MV-4-11 (cell line): Measurements from ENCODE around the gene DHRS9.
A peak's percentile ranks its signal among the peaks of the same experiment; 100 is the strongest.
"Not testable (repeated sequence)": the region's sequence is repeated elsewhere in the genome, so short reads cannot be mapped to it uniquely, and the experiment has no call there.

Experiments
- DNase-seq: peaks from one replicate; lab custom pipeline; 2025; lab: John Stamatoyannopoulos, UW

DHRS9 gene

GRCh38 chr2:169069341-169069740, at the start of gene DHRS9:
TSS of gene DHRS9 (plus strand) at chr2:169069563. CDS start at chr2:169081582, 12,019 bp downstream.
- DNase-seq = peak; percentile 94

- DNase-seq = no peak
Observed at GRCh38 chr2:169023161-169023560, 46.2 kb upstream of the DHRS9 start.

- no peak for DNase-seq
Observed at GRCh38 chr2:169026056-169026455, 43.3 kb upstream of the DHRS9 start.

GRCh38 chr2:169027234-169027633, 42.1 kb upstream of the DHRS9 start:
- DNase-seq = no peak

DNA sequence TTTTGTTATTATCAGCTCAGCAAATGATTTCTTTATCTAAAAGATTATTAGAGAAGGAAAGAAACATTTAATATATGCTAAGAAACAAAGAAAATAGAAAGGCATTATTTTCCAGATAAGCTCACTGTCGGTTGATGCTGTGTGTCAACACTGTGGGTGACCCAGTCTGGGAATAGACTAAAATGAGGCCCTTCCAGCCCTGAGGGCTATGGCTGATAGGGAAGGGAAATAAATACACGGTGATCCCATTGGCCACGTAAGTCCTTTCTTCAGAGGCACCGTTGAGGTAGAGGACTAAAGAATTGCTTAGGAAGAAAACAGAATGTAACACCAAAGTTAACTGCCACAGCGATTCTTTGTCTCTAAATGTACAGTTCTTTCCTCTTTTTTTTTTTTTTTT, 40.0 kb upstream of the DHRS9 start:
- no peak for DNase-seq

DNA sequence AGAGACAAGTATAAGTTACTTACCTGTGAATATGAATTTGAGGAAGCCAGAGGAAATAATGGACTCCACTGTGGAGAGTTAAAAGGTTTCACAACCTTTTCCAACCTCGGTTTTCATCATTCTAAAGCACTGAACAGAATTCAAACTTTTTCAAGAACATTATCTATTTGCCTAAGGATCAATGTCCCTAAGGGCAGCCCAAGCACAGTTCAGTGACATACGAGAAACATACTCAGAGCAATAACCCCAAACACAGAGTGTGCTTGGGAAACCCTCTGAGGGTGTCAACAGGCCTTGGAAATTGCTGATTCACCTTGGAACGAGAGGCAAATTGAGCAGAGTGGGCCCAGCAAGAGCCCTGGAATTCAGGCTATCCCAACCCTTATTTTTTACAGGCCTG, 38.2 kb upstream of the DHRS9 start, which contains the start of gene ABCB11:
TSS of gene ABCB11 (minus strand) at position 123 of the 400 bp plus-strand sequence. CDS start 13,199 bp downstream, outside the sequence.
- no peak for DNase-seq

- DNase-seq = peak; percentile 63
Observed at GRCh38 chr2:169034256-169034655, 35.1 kb upstream of the DHRS9 start.

GRCh38 chr2:169034984-169035544, 34.3 kb upstream of the DHRS9 start:
- no peak for DNase-seq

DNA sequence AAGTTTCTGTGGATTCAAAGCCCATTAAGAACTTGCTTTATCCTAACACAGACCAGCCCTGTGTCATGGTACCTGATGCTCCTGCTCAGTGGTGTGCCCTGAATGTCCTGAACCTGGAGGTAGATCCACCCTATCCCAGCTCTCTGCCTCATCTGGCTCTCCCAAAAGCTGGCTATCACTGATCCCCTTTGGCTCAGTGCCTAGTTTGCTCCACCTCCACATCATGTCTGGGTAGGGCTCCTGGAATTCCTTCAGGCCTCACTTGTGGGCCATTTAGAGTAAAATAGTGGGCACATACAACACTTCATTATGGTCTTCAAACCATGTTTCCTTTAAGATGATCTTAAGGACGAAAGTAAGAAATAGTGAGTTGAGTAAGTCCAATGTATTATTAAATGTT, 33.5 kb upstream of the DHRS9 start:
- DNase-seq = no peak

- DNase-seq = peak; percentile 82
Observed at GRCh38 chr2:169036736-169037440, 32.5 kb upstream of the DHRS9 start.

DNA sequence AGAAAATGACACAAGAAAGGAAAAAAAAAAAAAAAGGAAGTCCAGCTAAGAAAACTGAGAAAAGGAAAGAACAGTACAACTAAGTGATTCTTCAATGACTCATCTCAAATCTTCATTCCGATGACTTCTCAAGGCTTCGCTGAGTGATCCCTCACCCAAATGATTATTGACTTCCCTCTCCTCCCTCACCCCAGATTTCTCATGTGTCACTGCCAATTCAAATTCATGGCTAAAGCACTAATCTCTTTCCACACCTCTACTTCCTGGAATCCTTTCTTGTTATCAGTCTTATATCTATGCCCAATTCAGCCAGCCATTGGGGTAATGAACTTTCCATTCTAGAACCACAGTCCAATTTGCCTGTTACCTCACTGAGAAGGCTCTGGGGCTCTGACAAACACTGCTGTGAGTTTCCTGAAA, 31.0 kb upstream of the DHRS9 start:
- peak; percentile 96 for DNase-seq

GRCh38 chr2:169039702-169040101, 29.7 kb upstream of the DHRS9 start:
- peak; percentile 93 for DNase-seq

GRCh38 chr2:169041594-169041993, 27.8 kb upstream of the DHRS9 start:
- no peak for DNase-seq

GRCh38 chr2:169042856-169043255, 26.5 kb upstream of the DHRS9 start:
- DNase-seq = no peak

DNA sequence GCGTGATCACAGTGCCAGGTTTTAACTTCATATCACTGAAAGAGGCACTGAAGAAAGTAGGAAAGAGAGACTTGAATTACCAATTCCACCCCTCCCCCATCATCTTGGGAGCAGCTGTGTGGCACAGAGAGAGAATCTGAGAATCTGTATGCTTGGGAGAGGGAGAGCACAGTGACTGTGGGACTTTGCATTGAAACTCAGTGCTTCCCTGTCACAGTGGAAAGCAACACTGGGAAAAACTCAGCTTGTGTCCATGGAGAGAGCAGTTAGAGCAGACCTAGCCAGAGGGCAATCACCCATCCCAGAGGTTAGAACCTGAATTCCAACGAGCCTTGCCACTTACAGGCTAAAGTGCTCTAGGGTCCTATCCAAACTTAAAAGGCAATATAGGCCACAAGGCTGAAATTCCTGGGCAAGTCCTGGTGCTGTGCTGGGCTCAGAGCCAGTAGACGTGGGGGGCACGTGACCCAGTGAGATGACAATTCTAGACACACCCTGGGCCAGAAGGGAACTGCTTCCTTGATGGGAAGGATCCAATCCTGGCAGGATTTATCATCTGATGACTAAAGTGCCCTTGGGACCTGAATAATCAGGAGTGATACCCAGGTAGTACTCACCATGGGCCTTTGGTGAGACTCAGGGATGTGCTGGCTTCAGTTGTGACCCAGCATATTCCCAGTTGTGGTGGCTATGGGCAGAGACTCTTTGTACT, 22.8 kb upstream of the DHRS9 start:
- no peak for DNase-seq

- peak; percentile 39 for DNase-seq
Observed at GRCh38 chr2:169047256-169048250, 21.8 kb upstream of the DHRS9 start.

- DNase-seq = no peak
Observed at GRCh38 chr2:169049142-169049541, 20.2 kb upstream of the DHRS9 start.

DNA sequence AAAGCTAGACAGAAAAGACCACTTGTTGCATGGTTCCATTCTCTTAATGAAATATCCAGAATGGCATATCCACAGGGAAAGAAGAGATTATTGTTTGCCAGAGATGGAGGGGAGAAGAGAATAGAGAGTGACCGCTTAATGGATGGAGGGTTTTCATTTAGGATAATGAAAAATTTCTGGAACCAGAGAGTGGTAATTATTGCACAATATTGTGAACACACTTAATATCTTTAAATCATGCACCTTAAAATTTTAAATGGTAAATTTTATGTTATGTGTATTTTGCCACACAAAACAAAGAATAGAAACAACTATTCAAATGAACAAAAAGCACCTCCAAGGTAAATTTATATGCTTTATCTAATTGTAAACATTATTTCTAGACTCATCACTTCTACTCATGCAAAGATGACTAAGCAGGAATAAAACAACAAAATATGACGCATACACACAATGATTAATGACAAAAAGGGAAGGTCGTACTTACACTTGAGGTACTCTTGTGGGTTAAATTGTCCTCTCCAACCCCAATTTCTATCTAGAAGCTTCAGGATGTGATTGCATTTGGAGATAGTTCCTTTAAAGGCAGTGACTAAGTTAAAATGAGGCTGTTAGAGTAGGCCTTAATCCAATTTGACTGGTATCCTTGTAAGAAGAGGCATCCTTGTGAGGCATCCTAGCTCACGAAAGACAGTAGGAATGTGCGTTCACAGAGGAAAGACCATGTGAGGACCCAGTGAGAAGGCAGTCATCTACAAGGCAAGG, 18.7 kb upstream of the DHRS9 start:
- no peak for DNase-seq

- DNase-seq = not testable (repeated sequence)
Observed at GRCh38 chr2:169054575-169054974, 14.8 kb upstream of the DHRS9 start.

GRCh38 chr2:169064199-169064598, 5.2 kb upstream of the DHRS9 start:
- DNase-seq = not testable (repeated sequence)

GRCh38 chr2:169065422-169065821, 3.9 kb upstream of the DHRS9 start:
- DNase-seq = no peak
